ENCODE data around the gene DOCK4.

DOCK4 gene

DNA sequence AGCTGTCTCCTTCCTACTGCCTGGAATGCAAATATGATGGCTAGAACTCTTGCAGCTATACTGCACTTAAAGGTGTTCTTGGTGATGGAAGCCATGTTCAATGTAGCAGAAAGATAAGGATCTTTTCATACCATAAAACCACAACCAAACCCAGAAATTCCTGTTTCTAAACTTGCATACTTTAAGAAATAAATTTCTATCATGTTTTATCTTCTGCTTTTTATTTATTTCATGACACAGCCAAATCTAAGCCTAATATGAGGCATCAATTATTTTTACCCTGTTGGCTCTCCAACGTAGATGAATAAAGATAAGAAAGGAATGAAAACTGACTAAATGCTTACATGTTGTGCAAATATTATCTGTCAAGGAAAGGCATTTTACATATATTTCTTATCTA lies 224.1 kb downstream of the DOCK4 start:
- TF ChIP-seq EGR1 (IDR thresholded peaks at IDR 0.05): no peak

DNA sequence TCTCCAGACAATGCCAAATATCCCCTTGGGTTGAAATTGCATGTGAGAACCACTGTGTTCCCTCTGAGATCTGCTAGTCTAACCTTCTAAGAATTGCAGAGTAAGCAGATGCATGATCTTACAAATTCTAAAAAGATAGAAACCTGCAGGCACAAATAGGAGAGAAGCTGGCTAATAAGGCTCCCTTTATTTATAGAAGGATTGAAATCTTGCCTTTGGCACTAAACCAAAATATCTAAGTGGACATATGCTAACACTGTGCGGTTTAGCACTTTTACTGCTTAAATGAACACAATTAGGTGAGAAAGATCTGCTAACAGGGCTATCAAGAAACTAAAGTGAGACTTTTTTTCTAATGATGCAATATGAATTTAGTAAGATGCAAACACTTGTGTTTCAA lies 225.5 kb downstream of the DOCK4 start:
- TF ChIP-seq NFIC (IDR thresholded peaks at IDR 0.05) (no peak), FOXM1 (IDR thresholded peaks at IDR 0.05; ENCODE audit: borderline replicate concordance, low read depth) (no peak), CREB1 (IDR thresholded peaks at IDR 0.05; ENCODE audit: low read depth) (no peak), RAD21 (IDR thresholded peaks at IDR 0.05; ENCODE audit: low read depth) (no peak), TCF12 (IDR thresholded peaks at IDR 0.05; ENCODE audit: low read depth) (no peak), EGR1 (IDR thresholded peaks at IDR 0.05) (no peak), YY1 (IDR thresholded peaks at IDR 0.05; ENCODE audit: low read depth) (no peak), EP300 (IDR thresholded peaks at IDR 0.05; ENCODE audit: borderline replicate concordance) (no peak), ZBTB7A (IDR thresholded peaks at IDR 0.05; ENCODE audit: low read depth) (no peak), TAF1 (IDR thresholded peaks at IDR 0.05; ENCODE audit: low read depth) (no peak), CEBPB (IDR thresholded peaks at IDR 0.05) (no peak), TEAD4 (IDR thresholded peaks at IDR 0.05) (no peak)
- TF ChIP-seq, protein P1, sequence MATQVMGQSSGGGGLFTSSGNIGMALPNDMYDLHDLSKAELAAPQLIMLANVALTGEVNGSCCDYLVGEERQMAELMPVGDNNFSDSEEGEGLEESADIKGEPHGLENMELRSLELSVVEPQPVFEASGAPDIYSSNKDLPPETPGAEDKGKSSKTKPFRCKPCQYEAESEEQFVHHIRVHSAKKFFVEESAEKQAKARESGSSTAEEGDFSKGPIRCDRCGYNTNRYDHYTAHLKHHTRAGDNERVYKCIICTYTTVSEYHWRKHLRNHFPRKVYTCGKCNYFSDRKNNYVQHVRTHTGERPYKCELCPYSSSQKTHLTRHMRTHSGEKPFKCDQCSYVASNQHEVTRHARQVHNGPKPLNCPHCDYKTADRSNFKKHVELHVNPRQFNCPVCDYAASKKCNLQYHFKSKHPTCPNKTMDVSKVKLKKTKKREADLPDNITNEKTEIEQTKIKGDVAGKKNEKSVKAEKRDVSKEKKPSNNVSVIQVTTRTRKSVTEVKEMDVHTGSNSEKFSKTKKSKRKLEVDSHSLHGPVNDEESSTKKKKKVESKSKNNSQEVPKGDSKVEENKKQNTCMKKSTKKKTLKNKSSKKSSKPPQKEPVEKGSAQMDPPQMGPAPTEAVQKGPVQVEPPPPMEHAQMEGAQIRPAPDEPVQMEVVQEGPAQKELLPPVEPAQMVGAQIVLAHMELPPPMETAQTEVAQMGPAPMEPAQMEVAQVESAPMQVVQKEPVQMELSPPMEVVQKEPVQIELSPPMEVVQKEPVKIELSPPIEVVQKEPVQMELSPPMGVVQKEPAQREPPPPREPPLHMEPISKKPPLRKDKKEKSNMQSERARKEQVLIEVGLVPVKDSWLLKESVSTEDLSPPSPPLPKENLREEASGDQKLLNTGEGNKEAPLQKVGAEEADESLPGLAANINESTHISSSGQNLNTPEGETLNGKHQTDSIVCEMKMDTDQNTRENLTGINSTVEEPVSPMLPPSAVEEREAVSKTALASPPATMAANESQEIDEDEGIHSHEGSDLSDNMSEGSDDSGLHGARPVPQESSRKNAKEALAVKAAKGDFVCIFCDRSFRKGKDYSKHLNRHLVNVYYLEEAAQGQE (IDR thresholded peaks at IDR 0.05; ENCODE audit: low read depth): no peak
- TF ChIP-seq, protein P2, sequence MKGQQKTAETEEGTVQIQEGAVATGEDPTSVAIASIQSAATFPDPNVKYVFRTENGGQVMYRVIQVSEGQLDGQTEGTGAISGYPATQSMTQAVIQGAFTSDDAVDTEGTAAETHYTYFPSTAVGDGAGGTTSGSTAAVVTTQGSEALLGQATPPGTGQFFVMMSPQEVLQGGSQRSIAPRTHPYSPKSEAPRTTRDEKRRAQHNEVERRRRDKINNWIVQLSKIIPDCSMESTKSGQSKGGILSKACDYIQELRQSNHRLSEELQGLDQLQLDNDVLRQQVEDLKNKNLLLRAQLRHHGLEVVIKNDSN (IDR thresholded peaks at IDR 0.05): no peak
- TF ChIP-seq, protein P3, sequence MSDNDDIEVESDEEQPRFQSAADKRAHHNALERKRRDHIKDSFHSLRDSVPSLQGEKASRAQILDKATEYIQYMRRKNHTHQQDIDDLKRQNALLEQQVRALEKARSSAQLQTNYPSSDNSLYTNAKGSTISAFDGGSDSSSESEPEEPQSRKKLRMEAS (IDR thresholded peaks at IDR 0.05): no peak

DNA sequence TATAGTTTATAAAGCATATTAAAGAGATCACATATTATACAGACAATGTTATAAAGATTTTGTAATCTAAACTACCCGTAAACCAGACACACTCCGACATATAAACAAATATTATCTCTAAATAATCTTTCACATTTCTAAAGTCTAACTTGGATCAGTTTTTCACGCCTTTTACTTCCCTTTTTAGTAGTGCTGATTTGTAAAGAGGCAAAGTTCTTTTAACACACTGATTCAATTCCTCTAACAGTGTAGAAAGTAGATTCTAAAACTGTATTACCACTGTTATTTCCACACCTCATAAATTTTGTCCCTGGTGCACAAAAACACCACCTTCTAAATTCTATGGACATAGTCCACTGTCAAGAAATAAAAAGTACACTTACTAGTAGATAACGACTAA lies 230.9 kb downstream of the DOCK4 start:
- TF ChIP-seq TEAD4 (IDR thresholded peaks at IDR 0.05): no peak
- no peak for TF ChIP-seq RAD21 (IDR thresholded peaks at IDR 0.05; ENCODE audit: low read depth)
- no peak for TF ChIP-seq NFIC (IDR thresholded peaks at IDR 0.05)
- no peak for TF ChIP-seq TAF1 (IDR thresholded peaks at IDR 0.05; ENCODE audit: low read depth)
- TF ChIP-seq ZBTB7A (IDR thresholded peaks at IDR 0.05; ENCODE audit: low read depth): no peak
- TF ChIP-seq, protein P2 (IDR thresholded peaks at IDR 0.05): no peak
- TF ChIP-seq, protein P3 (IDR thresholded peaks at IDR 0.05): no peak
- TF ChIP-seq YY1 (IDR thresholded peaks at IDR 0.05; ENCODE audit: low read depth): no peak
- TF ChIP-seq EP300 (IDR thresholded peaks at IDR 0.05; ENCODE audit: borderline replicate concordance): no peak

DNA sequence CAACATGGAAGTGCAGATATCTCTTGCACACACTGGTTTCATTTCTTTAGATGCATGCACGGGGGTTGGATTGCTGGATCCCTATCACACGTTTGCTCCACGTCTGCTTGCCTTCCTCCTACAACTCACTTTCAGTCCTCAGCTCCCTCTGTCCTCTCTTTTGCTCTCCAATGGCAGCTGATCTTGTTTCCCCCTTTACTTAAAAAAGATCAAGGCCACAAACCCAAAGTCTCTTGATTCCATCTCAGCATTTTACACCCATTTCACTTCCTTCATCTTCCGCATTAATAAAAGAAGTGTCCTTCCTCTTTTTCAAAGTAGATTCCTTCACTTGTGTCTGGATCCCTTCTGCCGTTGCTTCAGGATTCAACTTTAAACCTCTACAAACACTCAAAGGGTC lies 245.2 kb downstream of the DOCK4 start:
- TF ChIP-seq TAF1 (IDR thresholded peaks at IDR 0.05; ENCODE audit: low read depth): no peak
- TF ChIP-seq, protein P2 (IDR thresholded peaks at IDR 0.05): no peak
- TF ChIP-seq YY1 (IDR thresholded peaks at IDR 0.05; ENCODE audit: low read depth): no peak
- TF ChIP-seq RAD21 (IDR thresholded peaks at IDR 0.05; ENCODE audit: low read depth): no peak
- no peak for TF ChIP-seq CREB1 (IDR thresholded peaks at IDR 0.05; ENCODE audit: low read depth)
- TF ChIP-seq EGR1 (IDR thresholded peaks at IDR 0.05): no peak
- no peak for TF ChIP-seq EP300 (IDR thresholded peaks at IDR 0.05; ENCODE audit: borderline replicate concordance)
- TF ChIP-seq, protein P1 (IDR thresholded peaks at IDR 0.05; ENCODE audit: low read depth): no peak
- TF ChIP-seq TCF12 (IDR thresholded peaks at IDR 0.05; ENCODE audit: low read depth): no peak
- TF ChIP-seq FOXM1 (IDR thresholded peaks at IDR 0.05; ENCODE audit: borderline replicate concordance, low read depth): no peak
- TF ChIP-seq TEAD4 (IDR thresholded peaks at IDR 0.05): no peak
- TF ChIP-seq CEBPB (IDR thresholded peaks at IDR 0.05): no peak
- TF ChIP-seq, protein P3 (IDR thresholded peaks at IDR 0.05): no peak
- TF ChIP-seq ZBTB7A (IDR thresholded peaks at IDR 0.05; ENCODE audit: low read depth): no peak
- no peak for TF ChIP-seq NFIC (IDR thresholded peaks at IDR 0.05)

DNA sequence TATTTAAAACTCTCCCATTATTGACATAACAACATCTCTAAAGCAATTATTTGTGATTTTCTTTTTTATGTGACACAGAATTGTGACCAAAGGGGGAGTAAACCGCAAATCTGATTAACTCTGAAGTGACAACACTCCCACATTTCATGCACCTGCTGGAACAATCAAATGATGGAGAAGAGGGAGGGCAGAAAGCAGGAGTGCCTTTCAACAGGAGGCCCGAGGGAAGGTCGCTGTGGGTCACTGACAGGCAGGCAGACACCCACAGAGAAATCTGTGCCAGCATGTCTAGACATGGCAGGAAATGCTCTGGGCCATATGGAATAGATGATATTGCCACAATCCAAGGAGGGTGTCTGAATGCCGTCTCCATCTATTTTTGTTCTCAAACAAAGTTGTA lies 247.3 kb downstream of the DOCK4 start:
- TF ChIP-seq CEBPB (IDR thresholded peaks at IDR 0.05) (no peak), TCF12 (IDR thresholded peaks at IDR 0.05; ENCODE audit: low read depth) (no peak), TEAD4 (IDR thresholded peaks at IDR 0.05) (no peak), EP300 (IDR thresholded peaks at IDR 0.05; ENCODE audit: borderline replicate concordance) (no peak), CREB1 (IDR thresholded peaks at IDR 0.05; ENCODE audit: low read depth) (no peak), EGR1 (IDR thresholded peaks at IDR 0.05) (no peak), NFIC (IDR thresholded peaks at IDR 0.05) (no peak), FOXM1 (IDR thresholded peaks at IDR 0.05; ENCODE audit: borderline replicate concordance, low read depth) (no peak), YY1 (IDR thresholded peaks at IDR 0.05; ENCODE audit: low read depth) (no peak), ZBTB7A (IDR thresholded peaks at IDR 0.05; ENCODE audit: low read depth) (no peak), RAD21 (IDR thresholded peaks at IDR 0.05; ENCODE audit: low read depth) (no peak)
- TF ChIP-seq, protein P3 (IDR thresholded peaks at IDR 0.05): no peak
- TF ChIP-seq, protein P1 (IDR thresholded peaks at IDR 0.05; ENCODE audit: low read depth): no peak
- TF ChIP-seq, protein P2 (IDR thresholded peaks at IDR 0.05): no peak
